ENCODE results near the gene DUS1L. TPM values are rescaled to one million over a fixed set of nuclear protein-coding genes. Genes with fewer than 3 reads are reported as not detected.

DUS1L gene
- total RNA-seq, 1 experiment from 2014 or later, result 165 TPM

DNA sequence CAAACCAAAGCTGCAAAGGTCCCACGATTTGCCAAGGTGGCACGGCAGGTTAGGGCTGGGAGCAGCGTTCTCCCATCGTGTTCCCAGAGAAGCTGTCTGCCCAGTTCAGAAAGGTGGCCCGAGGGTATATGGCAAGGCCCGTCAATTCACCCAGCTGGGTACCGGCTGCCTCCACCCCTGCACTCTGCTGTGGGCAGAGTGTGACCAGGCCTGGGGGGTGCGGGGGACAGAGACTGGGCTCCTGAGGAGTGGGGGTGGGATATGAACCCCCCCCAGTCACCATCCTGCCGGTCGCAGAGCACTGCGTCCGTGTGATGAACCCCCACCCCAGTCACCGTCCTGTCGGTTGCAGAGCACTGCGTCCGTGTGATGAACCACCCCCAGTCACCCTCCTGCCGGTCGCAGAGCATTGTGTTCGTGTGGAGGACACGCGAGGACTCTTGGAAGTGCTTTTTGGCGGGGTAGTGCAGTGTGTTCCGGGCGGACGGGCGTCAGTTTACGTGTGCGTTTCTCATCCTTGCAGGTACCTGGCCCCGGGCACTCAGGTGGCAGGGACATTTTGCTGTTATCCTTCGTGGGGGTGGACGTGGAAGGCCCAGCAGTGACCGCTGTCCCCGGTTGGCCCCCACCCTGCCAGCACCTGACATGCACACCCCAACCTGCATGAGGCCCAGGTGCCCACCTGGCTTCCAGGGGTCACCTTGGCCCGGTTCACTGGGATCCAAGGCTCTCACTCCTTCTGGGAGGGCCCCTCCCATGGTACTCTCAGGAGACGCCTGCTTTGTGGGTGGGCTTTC lies 35.1 kb upstream of the DUS1L start:
- no peak for DNase-seq (ENCODE audit: low spot score)

DNA sequence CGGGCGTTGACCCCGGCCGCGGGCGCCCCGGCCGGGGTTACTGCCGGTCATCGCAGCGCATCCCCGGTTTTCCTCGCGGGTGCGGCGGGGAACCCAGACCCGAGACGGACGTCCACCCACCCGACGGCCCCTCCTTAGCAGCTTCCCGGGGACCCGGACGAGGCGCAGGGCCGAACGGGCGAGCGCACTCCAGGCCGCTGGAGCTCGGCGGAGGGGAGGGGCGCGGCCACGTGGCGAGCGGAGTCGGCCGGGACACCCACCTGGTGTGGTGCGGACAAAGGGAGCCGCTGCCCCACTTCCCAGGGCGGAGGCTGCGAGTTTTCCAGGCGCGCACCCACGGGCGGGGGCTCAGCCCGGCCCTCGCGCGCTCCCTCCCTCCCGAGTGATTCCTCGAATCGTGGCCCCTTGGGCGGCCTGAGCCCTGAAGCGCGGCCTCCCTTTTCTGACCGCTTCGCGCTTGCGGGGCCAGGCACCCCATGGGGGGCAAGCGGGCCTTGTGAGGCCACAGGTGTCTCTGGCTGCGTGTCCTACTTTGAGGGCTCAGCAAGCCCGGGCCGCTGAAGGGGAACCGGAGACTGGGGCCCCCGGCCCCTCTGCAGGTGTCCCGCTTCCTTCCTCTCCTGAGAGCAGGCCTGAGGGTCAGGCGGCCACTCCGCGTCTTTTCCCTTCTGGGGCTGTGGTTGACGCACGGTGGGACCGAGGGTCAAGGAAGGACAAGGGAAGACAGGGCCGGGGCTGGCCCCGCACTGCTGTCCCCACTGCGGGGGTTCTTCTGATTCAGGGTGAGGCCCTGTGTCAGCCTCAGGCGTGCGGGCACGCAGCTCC lies 33.5 kb upstream of the DUS1L start:
- DNase-seq (ENCODE audit: low spot score), result no peak

DNA sequence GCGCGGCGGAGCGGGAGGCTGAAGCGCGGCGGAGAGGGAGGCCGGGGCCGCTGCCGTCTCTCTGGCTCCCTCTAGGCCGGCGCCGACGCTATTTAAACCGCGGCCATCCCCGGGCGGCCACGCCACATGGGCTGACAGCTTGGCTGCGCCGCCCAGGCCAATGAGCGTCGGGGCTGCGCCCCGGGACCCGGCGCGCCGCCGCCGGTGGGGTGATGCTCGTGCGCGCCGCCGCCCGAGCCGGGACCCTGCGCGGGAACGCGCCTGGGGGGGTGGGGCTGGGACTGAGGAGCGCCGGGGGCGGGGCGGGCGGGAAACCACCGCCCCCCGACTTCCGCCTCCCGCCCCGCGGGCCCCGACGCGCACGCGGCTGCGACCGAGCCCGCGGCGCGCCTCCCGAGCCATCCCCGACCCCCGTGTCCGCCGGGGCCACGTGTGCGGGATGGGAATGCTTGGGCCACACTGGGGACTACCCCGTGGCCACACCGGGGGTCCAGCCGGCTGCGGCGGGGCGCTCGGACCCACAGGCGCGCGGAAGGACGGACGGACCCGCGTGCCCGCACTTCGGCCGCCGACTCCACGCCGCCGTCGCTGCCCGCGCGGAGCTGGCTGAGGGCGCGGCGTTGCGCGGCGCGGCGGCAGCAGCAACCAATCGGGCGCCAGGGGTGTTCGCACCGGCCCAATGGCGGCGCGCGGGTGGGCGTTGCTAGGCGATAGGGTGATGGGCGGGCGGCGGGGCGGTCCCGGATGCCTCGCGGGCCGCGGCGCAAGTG lies 32.8 kb upstream of the DUS1L start, which contains the start of gene FASN:
Gene FASN, minus strand, starts transcription at position 68 of the 770 bp plus-strand sequence. CDS start 1,791 bp downstream, outside the sequence.
- DNase-seq (ENCODE audit: low spot score), result peak; percentile 83

DNA sequence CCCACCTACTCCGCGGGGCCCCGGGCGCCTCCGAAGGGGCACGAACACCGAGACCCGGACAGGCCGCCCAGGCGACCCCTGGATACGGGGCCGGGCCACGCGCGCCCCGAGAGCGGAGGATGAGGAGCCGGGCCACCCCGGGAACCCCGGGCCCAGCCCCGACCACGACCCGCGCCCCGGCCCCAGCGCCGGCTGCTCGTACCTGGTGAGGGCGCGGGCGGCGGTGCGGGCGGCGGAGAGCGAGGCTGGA lies 32.2 kb upstream of the DUS1L start:
- no peak for DNase-seq (ENCODE audit: low spot score)

DNA sequence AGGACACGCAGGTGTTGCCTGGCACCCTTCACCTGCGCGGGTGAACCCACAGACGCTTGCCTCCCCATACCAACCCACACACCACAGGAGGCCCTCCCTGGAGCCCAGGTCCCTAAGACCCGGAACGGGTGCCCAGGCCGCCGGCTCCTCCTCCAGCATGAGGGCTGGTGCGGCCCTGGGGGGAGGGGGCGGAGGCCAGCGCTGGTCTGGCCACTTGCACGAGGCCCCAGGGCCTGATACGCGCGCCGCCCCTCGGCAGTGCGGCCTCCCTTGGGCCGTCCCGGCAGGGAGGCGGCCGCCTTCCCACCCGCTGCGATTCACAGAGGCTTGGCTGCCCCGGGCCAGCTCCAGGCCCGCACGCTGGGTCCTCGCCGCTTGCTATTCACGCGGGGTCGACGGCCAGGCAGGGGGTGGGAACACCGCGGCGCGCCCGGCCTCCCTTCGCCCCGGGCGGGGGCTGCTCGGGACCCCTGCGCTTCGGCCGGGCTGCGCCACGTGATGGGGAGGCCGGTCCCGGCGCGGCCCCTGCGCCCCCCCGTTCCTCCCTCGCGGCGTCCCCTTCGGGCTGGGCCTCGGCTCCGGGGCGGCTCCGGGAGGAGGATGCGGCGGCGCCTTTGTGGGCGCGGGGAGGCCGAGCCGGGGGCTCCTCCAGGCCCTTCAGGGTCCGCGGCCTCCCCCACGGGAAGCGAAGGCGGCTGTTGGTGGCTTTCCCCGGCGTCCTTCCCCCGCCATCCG lies 31.7 kb upstream of the DUS1L start:
- DNase-seq (ENCODE audit: low spot score), result peak; percentile 34

DNA sequence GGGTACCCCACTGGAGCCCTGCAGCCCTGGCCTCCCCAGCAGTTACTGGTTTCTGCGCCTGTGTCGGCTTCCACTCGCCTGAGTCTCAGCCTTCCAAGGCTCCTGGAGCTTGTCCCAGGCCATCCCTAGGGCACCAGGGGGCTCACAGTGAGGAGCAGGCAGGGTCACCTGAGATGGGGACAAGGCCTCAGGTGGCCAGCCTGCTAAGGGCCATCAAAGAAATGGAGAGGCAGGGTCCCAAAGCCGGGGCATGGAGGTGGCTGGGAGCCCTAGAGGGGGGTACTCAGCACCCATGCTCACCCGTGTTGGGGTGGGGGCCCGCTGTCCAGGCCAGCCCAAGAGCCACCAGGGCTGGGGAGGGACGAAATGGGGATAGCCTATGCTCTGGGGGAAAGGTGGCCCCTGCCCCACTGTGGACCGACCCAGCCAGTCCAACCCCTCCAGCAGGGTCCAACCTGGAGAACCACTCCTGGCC lies 31.1 kb upstream of the DUS1L start:
- DNase-seq (ENCODE audit: low spot score), result no peak

GRCh38 chr17:82095777-82096708 lies 30.4 kb upstream of the DUS1L start:
- DNase-seq (ENCODE audit: low spot score), result no peak

GRCh38 chr17:82094931-82095776 lies 29.6 kb upstream of the DUS1L start:
- DNase-seq (ENCODE audit: low spot score), result no peak

DNA sequence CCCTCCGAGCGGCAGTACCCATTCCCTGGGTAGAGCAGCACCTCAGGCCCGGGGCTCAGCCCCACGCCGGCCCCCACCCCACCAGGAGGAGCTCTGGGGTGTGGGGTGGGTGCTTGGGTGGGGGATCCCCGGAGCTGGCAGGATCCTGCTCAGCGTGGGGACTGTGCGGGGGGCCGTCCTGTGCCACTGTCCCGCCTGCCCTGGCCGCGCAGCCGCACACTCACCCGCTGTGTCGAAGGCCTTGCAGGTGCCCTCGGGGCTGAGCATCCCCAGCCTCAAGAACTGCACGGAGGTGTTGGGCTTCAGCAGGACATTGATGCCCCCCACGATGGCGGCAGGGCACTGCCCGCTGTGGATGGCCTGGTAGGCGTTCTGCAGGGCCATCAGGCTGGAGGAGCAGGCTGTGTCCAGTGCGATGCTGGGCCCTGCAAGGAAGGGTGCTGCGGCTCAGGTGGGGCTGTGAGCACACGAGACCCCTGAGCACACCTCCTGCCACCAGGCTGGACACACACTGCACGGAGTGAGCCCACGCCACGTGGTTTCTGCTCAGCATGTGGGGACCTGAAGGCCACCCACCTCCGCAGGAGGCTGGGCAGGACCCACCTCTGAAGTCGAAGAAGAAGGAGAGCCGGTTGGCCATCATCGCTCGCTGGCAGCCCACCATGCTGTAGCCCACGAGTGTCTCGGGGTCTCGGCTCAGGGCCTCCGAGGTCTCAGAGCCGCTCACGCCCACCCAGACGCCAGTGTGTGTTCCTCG lies 27.6 kb upstream of the DUS1L start:
- DNase-seq (ENCODE audit: low spot score), result no peak

GRCh38 chr17:82092628-82092994 lies 27.0 kb upstream of the DUS1L start:
- DNase-seq (ENCODE audit: low spot score), result no peak

DNA sequence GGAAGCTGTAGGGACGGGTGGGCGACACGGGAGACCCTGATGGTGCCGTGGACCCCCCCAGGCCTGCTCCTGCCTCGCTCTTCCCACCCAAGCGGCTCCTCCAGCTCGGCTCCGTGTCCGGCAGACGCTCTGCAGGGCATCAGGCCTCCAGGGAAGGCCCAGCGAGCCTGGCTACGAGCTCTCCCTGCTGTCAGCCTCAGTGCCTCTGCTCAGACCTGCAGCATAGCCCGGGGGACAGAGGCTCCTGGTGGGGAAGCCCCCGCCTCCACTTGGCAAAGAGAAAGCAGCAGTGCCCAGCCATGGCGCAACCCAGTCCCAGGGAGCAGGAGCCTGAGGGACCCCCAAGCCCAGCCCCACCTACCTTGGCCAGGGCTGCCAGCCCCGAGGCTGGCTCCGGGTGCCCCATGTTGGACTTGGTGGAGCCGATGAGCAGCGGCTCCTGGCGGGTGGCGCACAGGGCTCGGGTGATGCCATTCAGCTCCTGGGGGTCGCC lies 26.5 kb upstream of the DUS1L start:
- no peak for DNase-seq (ENCODE audit: low spot score)

- DNase-seq (ENCODE audit: low spot score), result no peak
Measured at GRCh38 chr17:82091264-82092066, 25.9 kb upstream of the DUS1L start.

DNA sequence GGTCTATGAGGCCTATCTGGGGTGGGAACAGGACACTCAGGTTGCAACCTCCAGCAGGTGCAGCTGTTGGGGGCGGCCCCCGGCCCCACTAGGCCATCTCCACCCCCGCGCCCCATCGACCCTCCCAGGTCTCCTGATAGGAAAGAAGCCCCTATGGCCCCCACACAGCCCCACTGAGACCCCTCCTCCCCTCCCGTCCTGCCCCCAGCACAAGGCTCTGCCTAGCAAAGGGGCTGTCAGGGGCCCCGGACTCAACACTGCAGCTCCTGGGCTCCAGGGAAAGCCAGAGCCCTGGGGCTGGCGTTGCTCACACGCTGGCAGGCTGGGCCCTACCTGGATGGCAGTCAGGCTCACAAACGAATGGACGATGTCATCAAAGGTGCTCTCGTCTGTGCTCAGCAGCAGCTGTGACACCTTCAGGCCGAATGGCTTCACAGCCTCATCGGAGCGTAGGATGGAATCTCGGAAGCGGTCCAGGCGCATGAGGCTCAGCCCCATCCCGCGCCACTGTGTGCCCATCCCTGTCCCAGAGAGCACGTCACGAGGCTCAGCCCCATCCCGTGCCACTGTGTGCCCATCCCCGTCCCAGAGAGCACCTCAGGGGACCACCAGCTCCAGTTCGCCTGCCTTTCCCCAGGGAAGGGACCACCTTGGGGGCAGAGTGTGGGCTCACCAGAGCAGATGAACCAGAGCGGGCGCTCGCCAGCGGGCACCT lies 25.1 kb upstream of the DUS1L start:
- no peak for DNase-seq (ENCODE audit: low spot score)

DNA sequence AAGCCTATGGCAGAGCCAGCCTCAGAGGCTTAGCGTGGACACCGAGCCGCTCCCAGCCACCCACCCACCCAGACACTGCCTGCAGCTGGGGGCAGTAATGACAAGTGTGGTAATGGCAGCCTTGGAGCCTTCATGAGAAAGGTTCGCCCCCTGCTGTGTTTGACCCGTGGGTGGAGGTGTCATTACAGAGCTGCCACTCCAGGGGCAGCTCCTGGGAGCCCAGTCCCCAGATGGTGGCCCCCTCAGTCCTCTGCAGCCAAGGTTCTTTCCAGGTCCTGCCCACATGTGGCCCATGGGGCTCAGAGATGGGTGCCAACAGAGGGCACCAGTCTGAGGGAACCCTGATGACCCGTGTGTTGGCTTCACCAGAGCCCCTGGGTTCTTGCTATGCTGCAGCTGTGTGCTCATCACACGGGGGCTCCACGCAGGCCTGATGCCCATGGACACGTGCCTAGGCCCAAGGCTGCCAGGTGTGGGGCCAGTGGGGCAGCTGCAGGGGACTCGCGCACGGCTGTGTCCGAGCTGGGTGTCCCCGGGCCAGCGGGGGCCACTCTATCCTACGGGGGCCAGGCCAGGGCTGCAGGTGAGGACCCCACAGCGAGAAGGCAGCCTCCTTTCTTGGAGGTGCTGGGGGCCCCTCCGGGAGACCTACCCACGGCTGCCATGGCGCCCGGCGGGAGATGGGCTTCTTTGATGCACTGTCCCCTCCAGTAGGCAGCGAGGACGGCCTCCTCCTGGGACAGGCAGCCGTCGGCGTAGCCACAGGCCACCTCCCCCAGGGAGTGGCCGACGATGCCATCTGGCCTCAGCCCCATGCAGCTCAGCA lies 24.3 kb upstream of the DUS1L start:
- no peak for DNase-seq (ENCODE audit: low spot score)

GRCh38 chr17:82088838-82089722 lies 23.5 kb upstream of the DUS1L start:
- no peak for DNase-seq (ENCODE audit: low spot score)
